HG03159 (cell line): ENCODE measurements around the gene HSPG2.
"Not testable (repeated sequence)": the region's sequence is repeated elsewhere in the genome, so short reads cannot be mapped to it uniquely, and the experiment has no call there.

ENCODE experiments used
- ATAC-seq: cut with Tn5 transposase; IDR thresholded peaks from one replicate; pipeline ENCODE4 v1.9.1; 2021; ENCODE audit warnings: mild to moderate bottlenecking, moderate library complexity; ENCODE audit not compliant: unreplicated experiment

The HSPG2 gene

GRCh38 chr1:21914880-21915640 lies 22.1 kb downstream of the HSPG2 start:
- ATAC-seq = no peak

DNA sequence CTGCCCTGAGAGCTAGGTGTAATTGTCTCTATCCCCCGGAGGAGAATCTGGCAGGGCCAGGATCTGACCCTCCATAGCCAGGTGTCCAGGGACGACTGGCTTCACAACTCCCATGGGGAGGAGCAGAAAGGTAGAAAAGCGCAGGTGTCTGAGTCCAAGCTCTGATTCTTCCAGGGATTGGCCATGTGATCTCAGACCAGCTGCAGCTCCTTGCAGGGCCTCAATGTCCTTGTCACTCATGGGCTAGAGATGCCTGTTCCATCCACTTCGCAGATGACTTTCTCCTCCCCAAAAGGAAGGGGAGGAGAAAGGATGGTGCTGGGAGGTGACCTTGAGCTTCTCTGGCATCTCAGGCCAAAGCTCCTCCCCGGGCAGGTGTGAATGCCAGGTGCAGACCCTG lies 22.7 kb downstream of the HSPG2 start:
- no peak for ATAC-seq

GRCh38 chr1:21913763-21914162 lies 23.3 kb downstream of the HSPG2 start:
- no peak for ATAC-seq

GRCh38 chr1:21913258-21913657 lies 23.9 kb downstream of the HSPG2 start:
- ATAC-seq = no peak

GRCh38 chr1:21912038-21912758 lies 24.9 kb downstream of the HSPG2 start:
- no peak for ATAC-seq

DNA sequence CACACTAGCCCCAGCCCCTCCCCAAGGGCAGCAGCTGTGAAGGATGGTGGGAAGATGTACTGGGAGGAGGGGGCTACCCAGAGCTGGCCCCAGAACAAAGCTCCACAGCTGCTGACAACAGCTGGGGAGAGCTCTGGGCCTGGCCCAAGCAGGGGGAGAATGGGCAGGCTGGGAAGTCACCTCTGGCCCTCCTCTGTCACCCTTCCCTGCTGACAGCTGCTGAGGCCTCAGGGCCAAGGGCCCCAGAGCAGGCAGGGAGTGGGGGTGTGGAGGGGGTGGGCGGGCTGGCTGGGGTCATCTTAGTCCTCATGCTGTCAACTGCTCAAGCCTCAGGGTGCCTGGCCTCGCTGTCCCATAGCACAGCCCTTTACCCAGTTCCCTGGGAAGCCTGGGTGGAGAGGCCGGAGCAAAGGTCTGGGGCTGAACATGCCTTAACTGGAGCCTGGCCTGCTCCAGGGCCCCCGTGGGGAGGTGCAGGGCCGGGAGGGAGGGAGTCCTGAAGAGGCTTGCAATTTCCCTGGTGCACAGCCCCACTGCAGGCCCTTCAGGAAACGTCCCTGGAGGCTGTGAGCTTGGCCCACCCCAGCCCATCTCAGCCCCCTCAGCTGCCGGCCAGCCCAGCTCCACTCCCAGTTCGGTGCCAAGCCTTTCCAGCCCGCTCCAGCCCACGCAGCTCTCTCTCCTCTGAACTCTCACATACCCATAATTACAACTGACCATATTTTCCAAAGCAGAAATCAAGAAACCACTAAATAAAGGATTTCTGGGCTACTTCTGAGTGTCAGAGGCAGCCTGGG lies 25.7 kb downstream of the HSPG2 start:
- no peak for ATAC-seq

- ATAC-seq = no peak
These were observed 26.4 kb downstream of the HSPG2 start for GRCh38 chr1:21910558-21911204.

DNA sequence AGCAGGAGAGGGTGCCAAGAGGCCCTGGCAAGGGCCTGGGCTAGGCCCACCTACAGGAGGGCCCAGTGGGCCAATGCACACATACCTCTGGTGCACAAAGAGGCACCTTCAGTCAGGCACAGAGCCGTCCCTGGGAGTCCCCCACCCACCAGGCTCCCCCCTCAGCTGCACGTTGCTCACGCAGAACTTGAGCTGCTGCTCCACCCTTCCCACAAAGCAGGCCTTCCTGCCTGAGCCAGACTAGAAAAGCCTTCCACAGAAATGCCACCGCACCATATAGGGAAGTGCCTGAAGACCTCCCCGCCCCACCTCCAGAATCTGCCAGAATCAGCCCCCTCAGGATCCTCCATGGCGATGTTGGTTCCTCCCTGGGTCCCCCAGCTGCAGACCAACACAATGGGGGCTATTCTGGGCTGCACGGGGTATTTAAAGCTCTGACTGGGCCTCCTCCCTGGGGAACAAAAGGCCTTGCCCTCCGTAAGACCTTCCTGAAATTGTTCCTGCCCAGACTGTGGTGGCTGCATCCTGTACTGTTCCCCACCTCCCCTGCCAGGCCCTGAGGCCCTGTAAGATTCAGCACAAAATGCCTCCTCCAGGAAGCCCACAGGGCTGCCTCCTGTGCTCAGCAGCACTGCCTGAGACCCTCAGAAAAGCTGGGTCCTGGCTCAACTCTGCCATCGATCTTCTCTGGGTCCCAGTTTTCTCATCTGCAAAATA lies 27.2 kb downstream of the HSPG2 start:
- ATAC-seq = no peak

GRCh38 chr1:21909286-21909759 lies 27.8 kb downstream of the HSPG2 start:
- ATAC-seq = no peak

GRCh38 chr1:21907737-21908534 lies 29.2 kb downstream of the HSPG2 start:
- not testable (repeated sequence) for ATAC-seq

GRCh38 chr1:21907079-21907418 lies 30.1 kb downstream of the HSPG2 start:
- no peak for ATAC-seq

- no peak for ATAC-seq
These were observed 30.7 kb downstream of the HSPG2 start for GRCh38 chr1:21906173-21907078.

DNA sequence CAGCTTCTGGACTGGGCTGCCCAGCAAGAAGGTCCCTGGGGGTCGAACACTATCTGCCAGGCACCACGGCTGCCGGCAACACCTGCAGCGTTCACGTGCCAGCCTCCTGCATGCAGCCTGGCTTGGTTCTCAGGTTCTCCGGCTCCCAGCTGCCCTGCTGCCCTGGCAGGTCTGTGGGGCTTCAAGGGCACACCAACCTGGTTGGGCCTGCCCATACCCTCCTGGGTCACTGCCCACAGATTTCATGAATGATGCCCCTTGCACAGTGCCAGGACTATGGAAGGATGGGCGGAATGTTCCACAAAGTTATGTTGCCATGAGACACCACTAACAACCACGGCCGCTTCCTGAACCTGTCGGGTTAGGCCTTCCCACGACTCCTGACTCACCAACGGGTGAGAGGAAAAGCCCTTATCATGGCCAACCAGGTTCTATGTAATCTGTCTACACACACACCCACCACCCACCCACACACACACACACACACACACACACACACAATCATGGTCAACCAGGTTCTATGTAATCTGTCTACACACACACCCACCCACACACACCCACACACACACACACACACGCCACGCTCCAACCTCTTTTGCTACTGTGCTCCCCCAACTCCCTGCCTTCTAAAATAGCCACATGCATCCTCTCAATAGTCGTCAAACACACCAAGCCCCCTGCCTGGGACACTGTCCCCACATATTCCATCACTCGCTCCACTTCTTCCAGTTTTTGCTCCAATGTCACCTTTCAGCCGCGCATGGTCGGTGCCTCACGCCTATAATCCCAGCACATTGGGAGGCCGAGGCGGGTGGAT lies 32.2 kb downstream of the HSPG2 start:
- ATAC-seq = no peak

- ATAC-seq = no peak
These were observed 32.7 kb downstream of the HSPG2 start for GRCh38 chr1:21904454-21904703.

DNA sequence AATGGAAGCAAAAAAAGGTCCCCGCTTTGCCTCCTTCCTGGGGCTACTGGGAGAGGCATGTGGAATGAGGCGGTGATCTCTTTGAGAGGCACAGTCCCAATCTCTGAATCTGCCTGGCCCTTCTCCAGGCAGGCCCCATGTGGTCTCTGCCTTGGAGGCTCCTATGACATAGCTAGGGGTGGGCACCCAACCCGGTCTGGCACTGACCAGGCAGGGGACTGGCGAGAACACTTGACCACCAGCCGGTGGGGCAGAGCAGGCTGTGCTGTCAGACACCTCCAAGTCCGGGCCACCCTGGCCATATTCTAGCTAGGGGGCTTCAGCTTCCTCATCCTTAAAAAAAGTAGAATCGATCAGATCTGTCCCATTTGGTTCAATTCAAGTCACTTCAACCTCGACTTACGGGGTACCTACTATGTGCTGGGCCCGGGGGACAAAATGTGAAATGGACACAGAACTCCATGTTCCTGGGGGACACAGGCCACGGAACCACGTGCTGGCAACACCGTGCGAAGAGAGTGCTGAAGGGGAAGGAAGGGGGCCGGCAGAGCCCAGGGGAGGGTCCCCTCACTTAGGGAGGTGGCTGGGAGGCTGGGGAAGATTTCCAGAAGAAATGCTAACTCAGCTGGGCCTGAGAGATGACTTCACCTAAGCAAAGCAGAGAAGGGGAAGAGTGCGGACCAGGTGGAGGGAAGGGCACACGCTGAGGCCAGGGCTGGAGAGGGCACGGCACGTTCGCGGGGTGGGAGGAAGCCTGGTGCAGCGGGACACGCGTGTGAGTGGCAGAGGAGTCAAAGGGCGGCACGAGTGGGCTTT lies 33.3 kb downstream of the HSPG2 start:
- ATAC-seq = no peak

DNA sequence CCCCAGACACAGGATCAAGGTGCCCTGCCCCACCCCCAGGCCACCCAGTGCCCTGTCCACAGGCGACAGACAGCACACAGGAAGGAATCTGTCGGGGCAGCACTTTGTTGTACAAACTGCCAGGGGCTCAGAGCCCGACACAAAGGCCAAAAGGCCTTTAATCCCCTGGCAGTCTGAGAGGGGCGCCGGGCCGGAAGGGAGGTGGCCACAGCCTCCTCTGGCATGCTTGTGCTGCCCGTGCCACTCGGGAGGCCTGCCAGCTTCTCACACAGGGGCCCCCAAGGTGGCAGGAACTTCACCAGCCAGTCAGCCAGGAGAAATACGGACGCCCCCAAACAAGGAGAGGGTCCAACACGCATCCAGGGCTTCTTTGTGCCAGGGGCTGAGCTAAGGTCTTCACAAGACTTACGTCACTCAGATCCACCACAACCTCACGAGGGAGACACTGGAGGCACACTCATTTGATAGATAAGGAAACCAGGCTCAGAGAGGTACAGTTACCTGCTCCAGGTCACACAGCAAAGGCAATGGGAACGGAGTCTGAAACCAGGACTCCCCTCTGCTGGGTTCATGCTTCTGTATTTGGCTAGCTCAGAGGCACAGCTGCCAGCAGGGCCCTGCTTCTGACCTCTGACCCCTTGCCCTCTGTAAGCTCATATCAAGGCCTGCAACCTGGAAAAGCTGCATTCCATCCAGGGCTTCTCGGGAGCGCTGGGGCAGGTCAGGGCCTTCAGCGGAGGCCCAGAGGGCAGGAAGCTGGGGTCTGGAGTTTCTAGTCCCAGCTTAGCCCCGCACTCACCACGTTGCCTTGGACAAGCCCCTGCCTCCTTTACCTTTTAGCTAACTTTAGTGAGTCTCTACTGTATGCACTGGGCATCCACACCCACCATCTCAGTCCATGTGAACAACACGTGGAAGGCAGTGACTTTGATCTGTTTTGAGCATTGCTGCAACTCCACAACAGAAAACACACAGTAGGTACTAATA lies 34.8 kb downstream of the HSPG2 start:
- no peak for ATAC-seq
